ENCODE measurements around the gene HOXD4.

HOXD4 gene

DNA sequence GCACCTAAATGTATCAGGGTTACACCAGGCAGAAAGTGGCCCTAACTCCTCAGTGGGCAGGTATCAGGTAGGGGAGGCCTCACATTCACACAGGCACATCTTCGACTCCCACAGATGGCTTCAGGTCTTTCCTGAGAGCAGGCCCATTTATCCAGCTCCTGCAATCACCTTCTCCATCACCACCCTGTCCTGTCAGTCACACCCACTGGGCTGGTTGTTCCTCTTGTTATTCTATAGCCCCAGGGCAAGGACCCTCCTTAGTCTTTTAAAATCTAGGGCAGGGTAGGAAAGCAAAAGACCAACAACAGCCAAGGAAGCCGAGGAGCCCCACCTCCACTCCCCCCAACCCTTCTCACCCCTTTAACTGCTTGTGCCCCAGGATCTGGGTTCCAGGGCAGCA is 9.1 kb upstream of the HOXD4 start:
- no peak for DNase-seq

DNA sequence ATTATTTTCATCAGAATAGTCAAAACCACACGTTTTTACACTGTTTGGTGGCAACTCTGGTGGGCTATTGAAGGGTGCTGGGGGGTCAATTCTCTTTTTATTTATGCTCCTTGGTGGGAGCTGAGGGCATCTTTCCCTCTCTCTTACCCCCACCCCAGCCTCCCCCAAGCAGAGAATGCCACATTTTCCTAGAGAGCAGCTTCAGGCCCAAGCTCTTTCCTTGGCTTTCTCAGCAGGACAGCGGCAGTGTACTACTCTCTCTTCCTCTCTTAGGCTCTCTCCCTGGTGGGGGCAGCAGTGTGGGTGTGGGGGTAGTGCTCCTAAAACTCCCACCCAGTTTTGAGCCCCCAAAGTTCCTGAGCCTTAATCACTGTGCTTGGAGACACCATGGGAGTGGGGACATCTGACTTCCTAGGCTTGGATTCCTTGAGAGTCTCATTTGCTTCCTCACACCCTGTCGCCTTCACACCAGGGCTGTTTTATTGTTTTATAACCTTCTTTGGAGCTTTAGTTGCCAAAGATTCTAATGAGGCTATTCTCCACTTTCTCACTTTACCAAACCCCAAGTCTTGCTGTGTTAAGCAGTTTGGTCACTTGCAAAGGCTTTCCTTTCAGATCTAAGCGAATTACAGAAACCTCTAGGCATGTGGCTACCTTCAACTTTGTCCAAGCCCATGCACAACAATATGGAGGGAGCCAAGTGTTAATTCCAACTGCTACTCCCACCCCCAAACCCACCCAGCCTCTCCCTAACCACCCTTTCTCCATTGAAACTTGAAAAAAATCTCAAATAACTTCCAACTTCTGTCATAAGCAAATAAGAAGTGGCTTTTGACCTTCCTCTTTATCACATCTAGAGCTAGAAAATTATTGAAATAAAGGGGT is 6.0 kb upstream of the HOXD4 start:
- no peak for DNase-seq

- DNase-seq = no peak
These were observed 5.2 kb upstream of the HOXD4 start for GRCh38 chr2:176146101-176146500.

DNA sequence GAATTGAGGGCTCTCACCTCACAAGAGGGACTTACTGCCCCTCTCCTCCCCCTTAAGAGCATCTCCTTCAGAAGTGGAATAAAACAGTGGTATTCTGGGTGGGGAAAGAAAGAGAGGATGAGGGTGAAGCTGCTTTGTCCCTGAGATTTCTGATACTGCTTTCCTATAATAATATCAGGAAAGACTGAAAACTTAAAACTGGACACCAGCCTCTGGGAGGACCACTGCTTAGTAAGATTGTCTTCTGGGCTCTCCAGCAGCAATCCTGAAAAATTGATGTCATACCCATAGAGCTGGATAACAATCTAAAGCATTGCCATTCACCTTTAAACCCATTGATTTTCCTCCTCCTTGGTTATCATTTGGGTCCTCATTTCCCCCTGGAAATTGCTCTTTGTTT is 4.7 kb upstream of the HOXD4 start:
- no peak for DNase-seq

DNA sequence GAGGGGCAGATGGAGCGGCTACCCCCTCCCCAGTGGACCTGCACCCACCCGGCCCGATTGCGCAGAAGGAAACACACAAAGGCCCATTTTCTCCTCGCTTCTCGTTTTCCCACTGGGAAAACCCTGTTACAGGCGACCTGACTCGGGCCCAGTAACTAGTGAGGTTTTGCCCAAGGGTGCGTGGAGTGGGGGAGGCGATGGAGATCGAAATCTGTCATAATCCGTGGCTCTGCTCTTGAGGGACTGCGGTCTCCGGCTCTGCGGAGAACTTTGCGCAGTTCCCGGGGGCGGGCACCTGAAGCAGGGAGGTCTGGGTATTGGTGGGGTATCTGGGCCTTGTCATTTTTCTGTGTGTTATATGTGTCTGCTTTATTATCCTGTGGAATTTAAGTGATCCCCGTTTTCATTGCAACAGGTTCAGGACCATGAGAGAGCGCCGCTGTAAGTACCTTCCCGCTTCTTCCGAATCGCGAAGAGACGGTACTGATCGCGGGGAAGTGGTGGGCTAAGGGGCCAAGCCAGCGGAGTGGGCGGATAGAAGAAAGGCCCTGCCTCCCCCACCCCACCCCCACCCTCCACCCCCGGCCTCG is 4.0 kb upstream of the HOXD4 start:
- DNase-seq = no peak

DNA sequence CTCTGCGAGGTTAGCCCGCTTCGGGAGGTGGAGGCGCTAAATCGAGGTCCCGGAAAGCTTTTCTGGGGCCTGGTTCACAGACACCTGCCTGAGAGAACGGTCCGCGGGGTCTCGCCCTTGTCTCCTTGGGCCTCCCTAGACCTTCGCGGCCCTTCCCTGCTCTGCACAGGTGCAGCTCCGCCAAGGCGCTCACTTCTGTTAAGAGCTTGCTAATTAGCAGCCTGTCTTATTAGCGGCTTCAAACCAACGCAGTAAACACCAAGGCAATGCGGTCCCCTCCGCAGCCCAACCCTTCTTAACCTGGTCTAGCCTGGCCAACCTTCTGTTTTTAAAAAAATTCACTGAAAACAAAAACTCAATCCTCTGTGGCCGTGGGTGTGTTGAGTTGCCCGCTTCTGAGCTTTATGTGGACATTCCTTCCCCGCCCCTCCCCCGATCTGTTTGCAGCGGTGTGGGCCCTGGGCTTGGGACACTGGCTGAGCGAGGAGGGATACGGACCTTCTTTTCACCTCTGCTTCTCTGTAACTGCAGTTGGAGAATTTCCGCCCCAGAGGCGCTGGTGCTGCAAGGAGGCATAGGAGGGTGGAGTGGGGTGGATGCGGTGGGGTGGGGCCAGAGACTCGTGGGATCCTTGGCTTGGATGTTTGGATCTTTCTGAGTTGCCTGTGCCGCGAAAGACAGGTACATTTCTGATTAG is 3.4 kb upstream of the HOXD4 start:
- no peak for DNase-seq

DNA sequence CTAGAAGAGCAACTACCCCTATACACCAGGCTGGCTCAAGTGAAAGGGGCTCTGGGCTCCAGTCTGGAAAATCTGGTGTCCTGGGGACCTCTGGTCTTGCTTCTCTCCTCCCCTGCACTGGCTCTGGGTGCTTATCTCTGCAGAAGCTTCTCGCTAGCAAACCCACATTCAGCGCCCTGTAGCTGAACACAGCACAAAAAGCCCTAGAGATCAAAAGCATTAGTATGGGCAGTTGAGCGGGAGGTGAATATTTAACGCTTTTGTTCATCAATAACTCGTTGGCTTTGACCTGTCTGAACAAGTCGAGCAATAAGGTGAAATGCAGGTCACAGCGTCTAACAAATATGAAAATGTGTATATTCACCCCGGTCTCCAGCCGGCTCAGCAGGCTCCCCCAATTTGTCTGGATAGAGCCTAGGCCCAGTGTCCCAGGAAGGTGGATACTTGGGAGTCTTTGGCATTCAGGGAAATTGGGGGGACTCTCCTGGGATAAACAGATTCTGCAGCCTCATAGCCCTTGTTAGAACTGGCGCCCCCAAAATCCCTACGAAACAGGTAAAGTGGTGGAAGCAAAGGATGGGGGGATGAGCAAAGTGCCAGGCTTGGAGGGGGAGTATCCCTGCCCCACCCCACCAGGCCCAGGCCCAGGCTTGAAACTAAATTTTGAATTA is 2.5 kb upstream of the HOXD4 start:
- no peak for DNase-seq

- no peak for DNase-seq
These were observed 1.8 kb upstream of the HOXD4 start for GRCh38 chr2:176149481-176149938.

DNA sequence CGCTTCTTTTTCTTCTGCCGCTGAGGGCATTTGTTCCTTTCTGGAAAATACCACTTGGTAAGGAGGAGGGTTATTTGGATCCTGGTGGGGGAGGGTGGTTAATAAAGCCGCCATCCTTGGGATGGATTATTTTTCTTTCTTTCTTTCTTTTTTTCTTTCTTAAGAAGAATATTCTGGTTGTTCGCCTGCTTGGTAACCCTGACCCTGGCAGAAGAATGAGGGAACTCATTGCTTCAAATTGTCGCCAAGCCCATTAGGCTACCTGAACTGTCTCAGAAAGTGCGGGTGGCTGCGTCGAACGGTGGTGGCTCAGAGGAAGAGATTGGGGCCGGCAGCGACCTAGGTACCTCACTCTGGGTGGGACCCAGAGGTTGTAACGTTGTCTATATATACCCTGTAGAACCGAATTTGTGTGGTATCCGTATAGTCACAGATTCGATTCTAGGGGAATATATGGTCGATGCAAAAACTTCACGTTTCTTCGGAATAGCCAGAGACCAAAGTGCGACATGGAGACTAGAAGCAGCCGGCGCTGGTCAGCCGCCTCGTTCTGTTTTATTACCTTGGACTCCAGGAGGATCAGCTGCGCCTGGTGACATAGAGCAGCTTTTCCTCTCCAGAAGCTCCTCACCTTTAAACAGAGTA is 1.3 kb upstream of the HOXD4 start:
- DNase-seq = no peak

DNA sequence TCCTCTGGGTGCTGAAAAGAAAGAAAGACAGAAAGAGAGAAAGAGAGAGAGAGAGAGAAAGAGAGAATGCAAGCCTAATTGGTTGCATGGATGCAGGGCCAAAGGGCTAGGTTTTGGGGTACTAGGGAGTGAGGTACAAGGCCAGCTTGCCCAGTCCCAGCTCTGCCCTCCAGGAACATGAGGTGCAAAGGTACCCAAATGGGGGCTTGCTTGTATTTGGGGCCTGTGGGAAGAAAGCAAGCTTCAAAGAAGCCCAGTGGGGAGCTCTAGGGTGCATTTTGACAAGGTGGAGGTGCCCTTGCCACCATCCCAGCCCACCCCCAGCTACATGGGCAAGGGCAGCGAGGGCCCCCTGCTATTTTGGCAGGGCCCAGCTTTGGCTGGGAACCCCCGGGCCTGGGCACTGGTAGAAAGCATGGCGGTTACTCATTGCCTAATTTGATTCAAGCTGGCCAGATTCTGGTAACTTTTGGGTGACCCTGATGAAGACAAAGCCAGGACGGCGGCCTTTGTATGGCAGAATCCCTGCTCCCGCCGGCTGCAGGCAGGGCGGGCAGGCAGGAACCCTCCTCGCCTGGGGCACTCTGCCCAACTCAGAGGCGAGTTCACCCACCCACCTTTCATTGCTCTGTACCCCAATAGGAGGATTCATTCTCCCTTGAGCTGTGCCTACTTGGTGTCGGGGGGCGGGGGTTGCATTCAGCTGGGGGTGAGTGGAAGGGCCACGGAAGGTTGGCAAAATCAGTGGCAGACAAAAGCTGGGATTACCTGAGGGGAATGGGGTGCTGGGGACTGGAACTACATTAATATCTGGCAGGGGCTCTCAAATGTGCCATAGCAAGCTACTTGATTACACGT is 537 bp upstream of the HOXD4 start:
- no peak for DNase-seq

- DNase-seq = no peak
These were observed 1.2 kb downstream of the HOXD4 start for GRCh38 chr2:176152350-176153181.

DNA sequence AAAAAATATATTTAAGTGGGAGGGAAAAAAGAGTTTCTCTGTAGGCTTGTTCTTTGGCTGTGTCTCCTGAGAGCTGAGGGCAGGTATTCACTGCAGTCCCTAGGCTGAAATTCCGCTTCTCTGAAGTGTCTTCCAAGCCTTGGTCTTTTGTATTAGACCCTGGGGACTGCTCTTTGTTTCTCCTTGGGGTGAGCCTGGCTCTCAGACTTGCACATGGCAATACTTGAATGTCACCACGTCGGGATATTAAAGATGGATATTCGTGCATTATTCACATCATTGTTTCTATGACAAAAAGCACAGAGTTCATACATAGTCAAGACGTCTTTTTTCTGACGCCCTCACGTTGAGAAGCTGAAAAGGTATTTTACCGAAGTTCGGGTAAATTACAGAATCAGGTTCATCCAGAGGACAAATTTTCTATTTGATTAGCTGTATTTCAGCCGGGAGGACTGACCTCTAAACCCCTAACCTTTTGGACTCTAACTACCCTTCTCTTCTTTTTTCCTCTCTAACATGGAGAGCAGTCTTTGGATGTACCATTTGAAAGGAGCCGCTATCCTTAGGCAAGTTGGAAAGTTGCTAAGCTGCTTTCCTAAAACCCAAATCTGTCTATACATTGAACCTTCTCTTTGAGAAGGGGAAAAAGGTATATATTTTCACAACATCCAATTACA is 3.4 kb downstream of the HOXD4 start:
- DNase-seq = no peak

DNA sequence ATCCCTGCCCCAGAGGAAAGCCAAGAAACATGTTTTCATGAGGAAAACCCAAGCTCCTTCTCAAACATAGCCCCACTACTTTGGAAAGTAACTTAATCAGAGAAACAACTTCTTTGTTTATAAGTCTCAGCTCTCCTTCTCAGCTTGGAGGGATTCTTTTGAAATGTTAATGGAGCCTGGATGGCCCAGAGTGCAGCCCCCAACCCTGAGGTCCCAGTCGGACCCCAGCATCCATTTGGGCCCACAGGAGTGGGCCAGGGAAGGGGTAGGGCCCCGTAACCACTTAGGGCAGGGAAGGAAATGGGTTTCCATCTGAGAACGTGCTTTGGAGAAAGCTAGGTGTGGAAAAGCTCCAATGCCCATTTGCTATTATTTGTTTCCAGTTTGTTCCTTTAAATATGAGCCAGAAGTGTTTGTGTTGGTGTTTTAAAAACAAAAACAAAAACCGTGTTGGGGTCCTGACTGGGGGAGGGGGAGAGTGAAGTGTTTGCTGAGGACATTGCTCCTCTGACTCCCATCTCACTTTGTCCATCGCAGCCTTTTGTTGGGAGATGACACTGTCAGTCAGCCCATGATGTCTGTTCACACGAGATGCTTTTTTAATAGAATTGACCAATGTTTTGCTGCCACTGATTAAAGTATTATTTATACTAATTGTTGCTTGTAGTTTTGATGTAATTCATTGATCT is 4.2 kb downstream of the HOXD4 start:
- DNase-seq = no peak

DNA sequence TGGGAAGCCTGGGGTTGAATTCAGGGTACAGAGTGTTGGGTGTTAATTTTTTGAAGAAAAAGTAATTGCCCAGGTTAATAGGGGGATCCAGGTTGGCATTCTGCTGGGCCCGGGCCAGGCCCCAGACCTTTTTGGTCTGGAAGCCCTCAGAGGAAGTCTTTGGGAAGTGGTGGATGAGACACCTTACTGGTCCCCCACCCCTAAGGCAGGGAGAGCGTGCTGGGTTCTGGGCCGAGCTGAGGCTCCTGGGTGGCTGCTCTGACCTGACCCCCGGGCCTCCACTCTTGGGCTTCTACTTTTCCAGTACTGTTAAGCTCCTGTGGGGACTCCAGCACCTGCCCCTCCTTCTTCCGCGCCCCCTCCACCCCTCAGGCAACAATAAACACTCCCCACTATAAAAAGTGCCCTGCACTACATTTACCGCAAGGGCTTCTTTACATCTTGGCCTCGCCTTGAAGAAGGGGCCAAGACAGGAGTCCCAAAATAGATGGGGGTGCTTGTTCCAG is 5.0 kb downstream of the HOXD4 start:
- no peak for DNase-seq

DNA sequence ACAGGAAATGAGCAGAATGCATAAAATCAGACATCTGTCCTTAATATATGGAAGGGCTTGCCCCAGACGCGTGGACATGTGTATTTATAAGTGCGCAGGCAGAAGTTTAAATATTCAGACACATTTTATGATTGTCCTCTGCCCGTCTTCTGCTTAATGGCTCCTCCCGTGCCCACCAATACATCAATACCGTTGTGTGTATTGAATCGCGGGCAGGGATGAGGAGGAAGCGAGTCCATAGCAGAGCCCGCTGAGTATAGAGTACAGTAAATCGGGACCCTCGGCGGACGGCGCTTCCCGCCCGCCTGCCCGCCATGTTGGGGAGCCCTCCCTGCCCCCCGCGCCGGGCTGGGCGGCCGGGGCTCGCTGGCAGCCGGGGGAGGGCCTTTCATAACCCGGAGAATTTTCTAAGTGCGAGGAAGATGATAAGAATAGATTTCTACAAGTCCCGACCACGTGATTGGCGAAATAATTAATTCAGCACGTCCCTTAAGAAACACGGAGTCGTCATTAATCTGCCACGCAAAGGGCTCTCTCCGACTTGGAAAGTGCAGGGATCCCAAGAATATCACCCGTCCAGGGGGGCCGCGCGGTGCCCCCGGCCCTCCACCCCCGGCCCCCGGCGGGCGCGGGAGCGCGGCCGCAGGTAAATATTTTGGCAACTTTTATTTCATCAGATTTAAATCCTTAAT is 5.6 kb downstream of the HOXD4 start, which contains the start of gene HOXD3:
Gene HOXD3, plus strand, starts transcription at position 501 of the 692 bp plus-strand sequence. CDS start 11,808 bp downstream, outside the sequence.
- no peak for DNase-seq

- DNase-seq = no peak
These were observed 6.3 kb downstream of the HOXD4 start for GRCh38 chr2:176157499-176158185.

GRCh38 chr2:176158186-176158591 is 6.8 kb downstream of the HOXD4 start:
- no peak for DNase-seq
